Neuronal stem cell (in vitro differentiated cells): ENCODE data around the gene FCHSD2.

ENCODE experiments used
- DNase-seq: peaks from one replicate; pipeline ENCODE4 v3.0.0-alpha.2; 2013; ENCODE audit warnings: low spot score
- H2AFZ ChIP-seq: one replicate; pipeline ENCODE4 v1.6.1; 2013; ENCODE audit warnings: mild to moderate bottlenecking, low read length, inconsistent platforms
- H2AK5ac ChIP-seq: 2 replicates; pipeline ENCODE4 v1.6.1; 2013; ENCODE audit warnings: low read depth, mild to moderate bottlenecking, inconsistent platforms, low read length, moderate library complexity, mixed read lengths
- H2BK120ac ChIP-seq: 2 replicates; pipeline ENCODE4 v1.6.1; 2013; ENCODE audit warnings: low read depth, mild to moderate bottlenecking, inconsistent platforms, low read length, moderate library complexity, mixed read lengths
- H2BK12ac ChIP-seq: one replicate; pipeline ENCODE4 v1.6.1; 2013; ENCODE audit warnings: low read length, inconsistent platforms
- H2BK15ac ChIP-seq: 2 replicates; pipeline ENCODE4 v1.6.1; 2013; ENCODE audit warnings: mild to moderate bottlenecking, low read length, inconsistent platforms, mixed read lengths
- H2BK5ac ChIP-seq: one replicate; pipeline ENCODE4 v1.6.1; 2013; ENCODE audit warnings: inconsistent platforms, mild to moderate bottlenecking, low read length, moderate library complexity
- H3K14ac ChIP-seq: one replicate; pipeline ENCODE4 v1.6.1; 2013; ENCODE audit warnings: low read length, inconsistent platforms
- H3K18ac ChIP-seq: 2 replicates; pipeline ENCODE4 v1.6.1; 2013; ENCODE audit warnings: low read length, inconsistent platforms
- H3K23ac ChIP-seq: 2 replicates; pipeline ENCODE4 v1.6.1; 2013; ENCODE audit warnings: low read depth, mild to moderate bottlenecking, mixed read lengths, low read length, inconsistent platforms; ENCODE audit not compliant: poor library complexity
- H3K27ac ChIP-seq: replicated peaks from 3 replicates; pipeline ENCODE4 v1.5.1; 2013; ENCODE audit warnings: low read length, inconsistent platforms
- H3K27me3 ChIP-seq, 3 experiments: 2 replicates each; pipeline ENCODE4 v1.6.1; 2013; ENCODE audit warnings: low read length in 3 of 3, mild to moderate bottlenecking in 2 of 3, inconsistent platforms in 1 of 3, low read depth in 1 of 3, mixed read lengths in 1 of 3, moderate library complexity in 1 of 3; ENCODE audit not compliant: control insufficient read depth in 3 of 3, insufficient read depth in 3 of 3
- H3K36me3 ChIP-seq, 2 donors: replicated peaks in 1 of 2; 2 replicates each; pipeline ENCODE4 v1.6.1; 2013; ENCODE audit warnings: low read length in 2 of 2; ENCODE audit not compliant: control insufficient read depth in 2 of 2, insufficient read depth in 2 of 2
- H3K4ac ChIP-seq: 2 replicates; pipeline ENCODE4 v1.6.1; 2013; ENCODE audit warnings: inconsistent platforms, mild to moderate bottlenecking, low read length, moderate library complexity
- H3K4me1 ChIP-seq, 2 donors: 1 replicate in 1 of 2; 2 replicates in 1 of 2; pipeline ENCODE4 v1.6.1; 2013; ENCODE audit warnings: low read length in 2 of 2, low read depth in 1 of 2; ENCODE audit not compliant: control insufficient read depth in 2 of 2, insufficient read depth in 1 of 2
- H3K4me2 ChIP-seq: one replicate; pipeline ENCODE4 v1.6.1; 2013; ENCODE audit warnings: mild to moderate bottlenecking, low read length, inconsistent platforms; ENCODE audit not compliant: insufficient read depth, poor library complexity, severe bottlenecking
- H3K4me3 ChIP-seq, 2 donors: 2 replicates each; pipeline ENCODE4 v1.5.1; 2013; ENCODE audit warnings: low read length in 2 of 2, mild to moderate bottlenecking in 2 of 2, inconsistent platforms in 1 of 2, moderate library complexity in 1 of 2
- H3K79me1 ChIP-seq: one replicate; pipeline ENCODE4 v1.6.1; 2013; ENCODE audit warnings: low read depth, mild to moderate bottlenecking, inconsistent platforms, low read length, moderate library complexity
- H3K9ac ChIP-seq: one replicate; pipeline ENCODE4 v1.6.1; 2013; ENCODE audit warnings: mild to moderate bottlenecking, low read depth, low read length, inconsistent platforms; ENCODE audit not compliant: poor library complexity
- H3K9me3 ChIP-seq, 2 donors: replicated peaks in 1 of 2; 2 replicates each; pipeline versions ENCODE3 to v1.6.1; 2013; ENCODE audit warnings: low read length in 2 of 2, mild to moderate bottlenecking in 2 of 2, inconsistent platforms in 1 of 2, low read depth in 1 of 2, mixed read lengths in 1 of 2, moderate library complexity in 1 of 2; ENCODE audit not compliant: control insufficient read depth in 2 of 2, insufficient read depth in 1 of 2
- H4K8ac ChIP-seq: one replicate; pipeline ENCODE4 v1.6.1; 2013; ENCODE audit warnings: low read depth, mild to moderate bottlenecking, inconsistent platforms, low read length, moderate library complexity
- H4K91ac ChIP-seq: one replicate; pipeline ENCODE4 v1.6.1; 2013; ENCODE audit warnings: low read length, low read depth, mild to moderate bottlenecking, inconsistent platforms; ENCODE audit not compliant: poor library complexity
- WGBS, 2 donors: extraction: QIAGEN DNeasy Blood & Tissue Kit; methylation state at CpG; one replicate each; pipeline ENCODE4 v1.1.7; 2013; ENCODE audit warnings: missing lambda C conversion rate in 2 of 2, mixed read lengths in 1 of 2; ENCODE audit not compliant: insufficient read length in 2 of 2, insufficient replicate concordance in 1 of 2; ENCODE audit errors: extremely low coverage in 2 of 2; 5-methylcytosine and 5-hydroxymethylcytosine counted together

Gene FCHSD2

DNA sequence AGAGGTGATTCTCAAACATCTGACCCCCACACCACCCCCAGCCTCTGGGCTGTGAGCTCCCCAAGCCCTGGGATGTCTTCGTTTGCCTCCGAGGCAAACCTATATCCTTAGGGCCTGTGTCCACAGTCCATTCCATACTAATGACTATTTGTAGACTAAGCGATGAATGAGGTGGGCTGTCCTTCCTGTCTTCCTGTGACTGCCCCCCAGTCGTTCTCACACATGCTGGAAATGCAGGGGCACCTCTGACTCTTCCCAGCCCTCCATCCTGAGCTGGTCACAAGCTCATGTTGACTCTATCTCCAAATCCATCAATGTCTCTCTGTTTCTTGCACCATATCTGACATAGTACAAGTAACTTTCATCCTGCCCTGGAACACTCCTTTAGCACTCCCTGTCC lies 323.1 kb downstream of the FCHSD2 start:
- Histone ChIP-seq H3K14ac (no peak overlapping the region), H3K9me3 (peaks cover 0 to 2% of the 10 kb centered on the region in 2 donors), H2AFZ (no peak overlapping the region), H3K4ac (no peak overlapping the region), H2BK15ac (no peak overlapping the region), H2AK5ac (no peak overlapping the region), H3K79me1 (peaks cover 2% of the 10 kb centered on the region), H3K9ac (no peak overlapping the region), H2BK120ac (no peak overlapping the region), H3K4me2 (no peak overlapping the region), H2BK12ac (no peak overlapping the region), H3K4me1 (peaks cover 7 to 16% of the 10 kb centered on the region in 2 donors), H4K8ac (no peak overlapping the region), H4K91ac (no peak overlapping the region), H3K36me3 (peaks cover 1 to 11% of the 10 kb centered on the region in 2 donors), H3K27me3 (peaks cover 0 to 3% (median 0%) of the 10 kb centered on the region in 3 experiments), H3K4me3 (no peak overlapping the region), H2BK5ac (no peak overlapping the region), H3K27ac (no peak overlapping the region), H3K23ac (no peak overlapping the region), H3K18ac (no peak overlapping the region)
- no CpG with 5 or more reads among the region's 4 CpGs for WGBS, 2 donors
- DNase-seq = no peak

DNA sequence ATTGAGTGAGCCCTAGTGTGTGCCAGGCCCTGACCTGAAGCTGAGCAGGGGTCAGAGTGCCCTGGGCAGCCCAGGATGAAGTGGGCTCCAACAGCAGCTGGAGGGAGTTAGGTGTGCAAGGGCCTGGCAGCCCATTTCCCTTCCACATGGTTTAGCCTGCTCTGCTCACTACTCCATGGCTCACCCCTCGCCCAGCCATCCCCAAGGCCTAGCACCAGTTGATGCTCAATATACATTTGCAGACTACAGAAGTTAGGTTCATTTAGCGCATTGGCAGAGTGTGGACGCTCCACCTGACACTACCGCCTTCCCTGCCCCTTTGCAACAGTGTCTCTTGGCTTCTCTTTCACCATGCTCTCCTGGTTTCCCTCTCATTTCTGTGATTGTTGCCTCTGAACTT lies 324.2 kb downstream of the FCHSD2 start:
- H2BK120ac ChIP-seq = no peak overlapping the region
- H2BK12ac ChIP-seq = no peak overlapping the region
- no peak overlapping the region for H4K8ac ChIP-seq
- H3K4me2 ChIP-seq = no peak overlapping the region
- peaks cover 1 to 11% of the 10 kb centered on the region in 2 donors for H3K36me3 ChIP-seq
- H3K4me1 ChIP-seq = peaks cover 12 to 24% of the 10 kb centered on the region in 2 donors
- no peak overlapping the region for H2AFZ ChIP-seq
- WGBS, 2 donors = no CpG with 5 or more reads among the region's 4 CpGs
- peaks cover 4% of the 10 kb centered on the region for H3K79me1 ChIP-seq
- no peak overlapping the region for H2BK5ac ChIP-seq
- no peak overlapping the region for H2AK5ac ChIP-seq
- DNase-seq = no peak
- no peak overlapping the region for H3K23ac ChIP-seq
- no peak overlapping the region for H3K27ac ChIP-seq
- H3K27me3 ChIP-seq = peaks cover 0 to 3% (median 0%) of the 10 kb centered on the region in 3 experiments
- no peak overlapping the region for H4K91ac ChIP-seq
- H3K9me3 ChIP-seq = peaks cover 0 to 2% of the 10 kb centered on the region in 2 donors
- H3K4me3 ChIP-seq = no peak overlapping the region
- H3K4ac ChIP-seq = no peak overlapping the region
- no peak overlapping the region for H3K9ac ChIP-seq
- no peak overlapping the region for H3K14ac ChIP-seq
- no peak overlapping the region for H2BK15ac ChIP-seq
- H3K18ac ChIP-seq = no peak overlapping the region

DNA sequence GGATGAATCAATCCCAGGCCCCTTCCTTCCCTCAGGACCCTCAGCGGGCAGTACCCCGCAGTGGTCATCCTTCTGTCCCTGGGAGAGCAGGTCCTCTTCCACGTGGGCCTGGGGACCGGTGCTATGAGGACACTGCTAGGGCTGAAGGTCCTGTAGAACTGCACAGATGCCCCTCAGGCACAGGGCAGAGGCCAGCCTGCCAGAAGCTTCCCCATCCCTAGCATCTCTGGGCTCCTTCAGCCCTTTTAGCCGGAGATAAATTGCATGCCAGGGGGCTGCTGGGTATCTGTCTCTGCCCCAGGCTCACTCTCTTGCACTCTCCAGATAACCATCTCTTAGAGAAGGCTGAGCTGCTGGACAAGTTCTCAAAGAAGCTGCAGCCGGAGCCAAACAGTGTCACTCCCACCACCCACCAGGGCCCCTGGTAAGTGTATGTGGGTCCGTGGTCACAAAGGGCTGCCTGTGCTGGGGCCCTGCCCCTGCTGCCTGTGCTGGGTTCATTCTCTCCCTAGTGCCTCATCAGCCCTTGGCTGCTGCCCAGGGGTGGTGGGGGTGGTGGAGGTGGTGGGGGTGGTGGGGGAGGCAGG lies 325.6 kb downstream of the FCHSD2 start:
- no peak overlapping the region for H3K23ac ChIP-seq
- H4K8ac ChIP-seq = no peak overlapping the region
- peaks cover 9 to 21% of the 10 kb centered on the region in 2 donors for H3K4me1 ChIP-seq
- no peak overlapping the region for H2AFZ ChIP-seq
- peaks cover 6% of the 10 kb centered on the region for H3K79me1 ChIP-seq
- H2AK5ac ChIP-seq = peak overlapping the region; percentile 57
- no peak overlapping the region for H2BK15ac ChIP-seq
- no peak overlapping the region for H3K4me2 ChIP-seq
- H3K4me3 ChIP-seq = no peak overlapping the region
- no peak overlapping the region for H2BK120ac ChIP-seq
- no peak overlapping the region for H3K4ac ChIP-seq
- H2BK5ac ChIP-seq = no peak overlapping the region
- peaks cover 0 to 2% of the 10 kb centered on the region in 2 donors for H3K9me3 ChIP-seq
- no peak overlapping the region for H3K27ac ChIP-seq
- H3K18ac ChIP-seq = no peak overlapping the region
- no peak overlapping the region for H3K9ac ChIP-seq
- no peak for DNase-seq
- H3K36me3 ChIP-seq = peaks cover 1 to 11% of the 10 kb centered on the region in 2 donors
- H3K14ac ChIP-seq = no peak overlapping the region
- H3K27me3 ChIP-seq = peaks cover 0 to 3% (median 0%) of the 10 kb centered on the region in 3 experiments
- H2BK12ac ChIP-seq = no peak overlapping the region
- no peak overlapping the region for H4K91ac ChIP-seq
- no CpG with 5 or more reads among the region's 7 CpGs for WGBS, 2 donors

DNA sequence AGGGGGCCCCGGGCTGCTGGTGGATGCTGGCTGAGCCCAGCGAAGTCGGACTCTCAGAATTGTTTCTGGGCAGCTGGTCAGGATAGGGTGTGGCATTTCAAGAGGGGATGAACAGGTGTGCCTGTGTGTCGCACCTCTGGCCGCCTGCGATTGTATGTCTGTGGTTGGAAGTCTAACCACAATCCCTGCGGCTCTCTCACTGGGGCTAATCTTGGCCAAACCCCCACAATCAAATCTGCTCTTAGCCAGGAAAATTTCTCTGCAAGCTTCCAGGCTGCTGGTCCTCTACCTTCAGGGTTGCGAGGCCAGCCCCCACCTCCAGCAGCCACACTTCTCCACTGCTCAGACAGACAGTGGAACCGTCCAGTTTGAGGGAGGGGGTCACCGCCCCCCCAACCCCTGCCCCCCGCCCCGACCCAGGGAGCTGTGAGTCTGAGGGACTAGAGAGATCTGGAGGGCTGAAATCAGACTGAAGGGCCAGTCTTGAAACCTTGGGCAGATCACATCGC lies 327.0 kb downstream of the FCHSD2 start:
- no peak overlapping the region for H4K91ac ChIP-seq
- no peaks in the 10 kb centered on the region for H3K9me3 ChIP-seq
- peak overlapping the region; percentile 99 for H3K4me2 ChIP-seq
- H3K18ac ChIP-seq = peak overlapping the region; percentile 80
- peaks cover 1 to 17% of the 10 kb centered on the region in 2 donors for H3K36me3 ChIP-seq
- H3K4ac ChIP-seq = no peak overlapping the region
- H3K14ac ChIP-seq = no peak overlapping the region
- no peak overlapping the region for H4K8ac ChIP-seq
- DNase-seq = no peak
- H2BK120ac ChIP-seq = no peak overlapping the region
- H3K23ac ChIP-seq = no peak overlapping the region
- WGBS, 2 donors = no CpG with 5 or more reads among the region's 13 CpGs
- peak overlapping the region; percentile 95 for H2AK5ac ChIP-seq
- peak overlapping the region; percentile 83 for H2BK5ac ChIP-seq
- H2BK15ac ChIP-seq = peak overlapping the region; percentile 45
- H3K27ac ChIP-seq = peak overlapping the region; percentile 92
- H3K27me3 ChIP-seq = no peaks in the 10 kb centered on the region
- H2BK12ac ChIP-seq = no peak overlapping the region
- H3K79me1 ChIP-seq = peaks cover 4% of the 10 kb centered on the region
- peaks cover 9 to 14% of the 10 kb centered on the region in 2 donors for H3K4me1 ChIP-seq
- H3K9ac ChIP-seq = peak overlapping the region; percentile 78
- H3K4me3 ChIP-seq = peak overlapping the region; percentile 97 to 98
- peak overlapping the region; percentile 100 for H2AFZ ChIP-seq
